CD4-positive, alpha-beta T cell treated with Interleukin-15 for 1 hour (primary cell): Measurements from ENCODE around the gene DNAH8.

ENCODE experiments used
- DNase-seq: peaks from one replicate; pipeline ENCODE4 v3.0.0-alpha.2; 2020

The DNAH8 gene

GRCh38 chr6:38702558-38703397, 12.3 kb upstream of the DNAH8 start, which contains the start of gene GLO1:
Gene GLO1 (minus strand): TSS chr6:38703145. CDS start chr6:38703054, 91 bp downstream.
- DNase-seq = peak; percentile 97

- no peak for DNase-seq
Measured at GRCh38 chr6:38703949-38704590, 11.0 kb upstream of the DNAH8 start.

GRCh38 chr6:38705924-38706323, 9.2 kb upstream of the DNAH8 start:
- no peak for DNase-seq

GRCh38 chr6:38708496-38708895, 6.6 kb upstream of the DNAH8 start:
- DNase-seq = no peak

GRCh38 chr6:38713812-38714211, 1.3 kb upstream of the DNAH8 start:
- DNase-seq = peak; percentile 33

GRCh38 chr6:38714239-38715015, 684 bp upstream of the DNAH8 start:
- DNase-seq = no peak

GRCh38 chr6:38716825-38717224, 1.7 kb downstream of the DNAH8 start:
- no peak for DNase-seq

GRCh38 chr6:38719358-38719757, 4.2 kb downstream of the DNAH8 start:
- no peak for DNase-seq

GRCh38 chr6:38720295-38720694, 5.2 kb downstream of the DNAH8 start:
- DNase-seq = no peak

- DNase-seq = no peak
Measured at GRCh38 chr6:38722038-38722437, 6.9 kb downstream of the DNAH8 start.

GRCh38 chr6:38722727-38723334, 7.7 kb downstream of the DNAH8 start:
- no peak for DNase-seq

- no peak for DNase-seq
Measured at GRCh38 chr6:38723783-38724182, 8.7 kb downstream of the DNAH8 start.

- DNase-seq = no peak
Measured at GRCh38 chr6:38724343-38724742, 9.2 kb downstream of the DNAH8 start.

GRCh38 chr6:38725414-38726183, 10.5 kb downstream of the DNAH8 start:
- no peak for DNase-seq

GRCh38 chr6:38728203-38728602, 13.1 kb downstream of the DNAH8 start:
- DNase-seq = no peak

GRCh38 chr6:38730140-38730862, 15.2 kb downstream of the DNAH8 start:
- DNase-seq = no peak

GRCh38 chr6:38736951-38737350, 21.8 kb downstream of the DNAH8 start:
- DNase-seq = no peak

- DNase-seq = no peak
Measured at GRCh38 chr6:38738261-38738660, 23.1 kb downstream of the DNAH8 start.

- DNase-seq = no peak
Measured at GRCh38 chr6:38739532-38739931, 24.4 kb downstream of the DNAH8 start.

- no peak for DNase-seq
Measured at GRCh38 chr6:38749473-38749872, 34.4 kb downstream of the DNAH8 start.

- no peak for DNase-seq
Measured at GRCh38 chr6:38750968-38751615, 36.0 kb downstream of the DNAH8 start.
